Activated T-cell treated with anti-CD3 and anti-CD28 coated beads, Interleukin-2, amount 50 U/mL, for 48 hours (primary cell): ENCODE results near the gene GP2.

Source experiments
- DNase-seq, 2 experiments: peaks; one replicate each; pipeline ENCODE4 v3.0.0-alpha.2; 2020

The GP2 gene

GRCh38 chr16:20303012-20303411 is 24.3 kb downstream of the GP2 start:
- DNase-seq, result no peak

- DNase-seq, result no peak
Observed at GRCh38 chr16:20302389-20302788, 24.9 kb downstream of the GP2 start.

DNA sequence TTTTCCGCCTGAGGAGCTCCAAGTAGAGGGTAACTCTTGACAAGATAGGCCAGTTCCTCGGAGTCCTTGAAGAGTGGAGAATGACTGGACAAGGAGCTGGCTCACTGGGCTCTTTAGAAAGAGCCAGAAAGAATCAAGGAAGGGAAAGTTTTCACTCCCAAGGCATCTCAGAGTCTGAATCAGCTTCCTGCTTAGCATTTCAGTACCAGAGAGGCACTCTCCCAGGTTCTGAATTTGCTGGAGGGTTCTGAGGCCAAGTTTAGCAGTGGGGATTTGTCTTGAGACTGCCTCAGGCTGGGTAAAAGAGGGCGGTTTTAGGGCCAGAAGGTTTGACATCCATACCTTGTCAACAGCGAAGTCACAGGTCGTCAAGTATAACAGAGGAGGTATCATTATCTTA is 25.5 kb downstream of the GP2 start:
- DNase-seq, result no peak

DNA sequence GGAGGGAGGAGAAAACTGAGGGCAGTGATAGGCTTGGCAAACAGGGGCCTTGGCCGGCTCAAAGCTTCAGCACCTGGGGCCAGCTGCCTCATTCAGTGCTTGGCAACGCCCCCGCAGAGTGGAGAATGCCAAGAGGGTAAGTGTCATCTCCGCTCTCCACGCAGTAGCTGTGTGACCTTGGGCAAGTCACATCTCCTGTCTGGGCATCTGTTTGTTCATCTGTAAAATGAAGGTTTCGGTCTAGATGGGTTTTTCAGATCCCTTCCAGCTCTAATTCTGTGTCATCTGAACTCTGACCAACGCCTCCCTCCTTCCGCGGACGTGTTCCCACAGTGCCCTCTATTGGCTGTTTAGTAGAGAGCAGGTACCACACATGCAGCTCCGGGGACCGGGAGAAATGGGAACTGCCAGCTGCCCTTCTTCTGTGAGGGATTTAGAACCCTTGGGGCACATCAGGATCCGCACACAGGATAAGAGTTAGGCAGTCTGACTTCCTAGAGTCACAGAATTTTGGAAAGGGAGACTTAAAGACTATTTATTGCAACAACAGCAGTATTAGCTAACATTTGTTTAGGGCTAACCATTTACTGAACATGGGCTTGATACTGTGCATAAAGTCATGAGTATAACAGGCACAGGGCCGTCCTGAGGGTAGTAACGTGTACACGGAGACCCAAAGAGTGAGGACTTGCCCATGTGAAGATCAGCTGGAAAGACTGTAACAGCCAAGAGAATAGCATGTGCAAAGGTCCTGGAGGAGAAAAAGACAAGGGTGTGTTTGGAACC is 26.8 kb downstream of the GP2 start:
- DNase-seq, result peak; percentile 42 to 56

DNA sequence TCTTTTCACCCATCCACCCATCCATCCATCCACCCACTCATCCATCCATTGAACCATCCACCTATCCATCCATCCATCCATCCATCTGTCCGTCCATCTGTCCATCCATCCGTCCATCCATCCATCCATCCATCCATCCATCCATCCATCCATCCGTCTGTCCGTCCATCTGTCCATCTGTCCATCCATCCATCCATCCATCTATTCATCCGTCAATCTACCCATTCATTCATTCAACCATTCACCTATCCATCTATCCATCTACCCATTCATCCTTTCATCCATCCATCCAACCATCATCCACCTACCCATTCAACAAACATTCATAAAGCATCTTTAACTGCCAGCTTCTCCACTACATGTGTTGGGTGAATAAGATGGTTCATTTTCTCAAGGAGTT is 28.9 kb downstream of the GP2 start:
- DNase-seq, result no peak

GRCh38 chr16:20291208-20292206 is 35.8 kb downstream of the GP2 start:
- no peak for DNase-seq

DNA sequence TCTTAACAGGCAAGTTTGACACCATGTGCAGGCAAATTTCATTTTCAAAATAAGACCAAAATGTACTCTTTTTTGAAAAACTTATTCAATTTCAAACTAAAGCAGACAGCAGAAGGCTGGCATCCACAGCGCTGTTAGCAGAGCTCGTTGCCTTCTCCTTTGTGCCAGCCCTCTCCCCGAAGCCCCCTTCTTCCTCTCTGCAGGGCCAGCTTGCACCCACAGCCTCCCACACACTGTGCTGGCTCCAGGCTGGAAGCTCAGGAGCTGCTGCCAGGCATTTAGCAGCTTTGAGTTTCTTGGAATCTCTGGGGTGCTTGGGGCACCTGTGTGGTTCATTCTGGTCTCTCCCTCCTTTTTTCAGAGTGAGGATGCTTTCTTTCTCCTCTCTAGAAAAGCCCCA is 37.7 kb downstream of the GP2 start:
- no peak for DNase-seq

GRCh38 chr16:20285993-20286499 is 41.3 kb downstream of the GP2 start:
- DNase-seq, result no peak

DNA sequence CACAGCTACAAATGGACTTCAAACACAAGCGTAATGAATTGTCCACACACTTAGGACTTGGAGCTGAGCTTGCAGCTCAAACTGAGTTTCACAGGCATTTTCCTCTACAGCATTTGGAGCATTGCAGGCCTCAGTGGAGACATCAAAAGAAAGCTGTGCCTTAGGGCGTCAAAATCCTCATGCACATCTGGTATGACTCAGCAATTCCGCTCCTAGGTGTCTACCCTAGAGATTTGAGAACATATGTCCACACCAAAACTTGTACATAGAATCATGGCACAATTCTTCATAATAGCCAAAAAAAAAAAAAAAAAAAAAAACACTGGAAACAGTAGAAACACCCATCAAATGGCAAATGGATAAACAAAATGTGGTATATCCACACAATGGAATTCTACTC is 47.1 kb downstream of the GP2 start:
- DNase-seq, result no peak

DNA sequence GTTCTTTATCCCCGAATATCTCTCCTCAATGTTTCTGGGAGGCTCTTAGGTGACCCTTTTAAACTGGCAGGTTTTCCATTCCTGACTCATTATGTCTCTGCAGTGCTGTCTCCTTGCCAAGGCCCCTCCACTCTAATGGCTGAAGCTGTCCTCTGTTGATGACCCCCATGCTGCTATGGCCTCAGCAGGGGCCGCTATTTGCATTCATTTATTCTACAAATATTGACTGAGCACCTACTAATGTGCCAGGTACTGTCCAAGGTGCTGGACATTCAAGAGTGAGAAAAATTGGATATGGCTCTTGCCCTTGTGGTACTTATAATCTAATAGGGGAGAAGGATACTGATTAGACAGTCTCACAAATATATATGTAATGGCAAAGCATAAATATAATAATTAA is 55.4 kb downstream of the GP2 start:
- DNase-seq, result no peak

DNA sequence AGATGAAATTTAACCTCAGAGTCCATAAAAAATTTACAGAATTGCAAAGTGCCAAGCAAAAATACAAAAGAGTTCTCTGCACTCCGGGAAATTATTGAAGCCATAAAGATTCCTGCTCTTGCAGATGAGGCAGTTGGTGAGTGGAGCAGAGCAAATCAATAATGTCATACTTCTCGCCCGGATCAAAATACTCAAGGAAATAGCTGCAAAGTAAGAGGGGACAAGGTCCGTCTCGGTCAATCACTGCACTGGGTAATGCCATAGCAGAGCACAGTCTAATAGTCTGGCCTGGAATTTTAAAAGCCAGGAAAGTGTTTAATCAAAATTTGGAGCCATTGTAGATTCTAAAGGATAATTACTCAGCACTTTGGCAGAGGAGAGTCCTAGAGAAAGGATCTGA is 58.9 kb downstream of the GP2 start:
- DNase-seq, result no peak

GRCh38 chr16:20265019-20265418 is 62.3 kb downstream of the GP2 start:
- no peak for DNase-seq

DNA sequence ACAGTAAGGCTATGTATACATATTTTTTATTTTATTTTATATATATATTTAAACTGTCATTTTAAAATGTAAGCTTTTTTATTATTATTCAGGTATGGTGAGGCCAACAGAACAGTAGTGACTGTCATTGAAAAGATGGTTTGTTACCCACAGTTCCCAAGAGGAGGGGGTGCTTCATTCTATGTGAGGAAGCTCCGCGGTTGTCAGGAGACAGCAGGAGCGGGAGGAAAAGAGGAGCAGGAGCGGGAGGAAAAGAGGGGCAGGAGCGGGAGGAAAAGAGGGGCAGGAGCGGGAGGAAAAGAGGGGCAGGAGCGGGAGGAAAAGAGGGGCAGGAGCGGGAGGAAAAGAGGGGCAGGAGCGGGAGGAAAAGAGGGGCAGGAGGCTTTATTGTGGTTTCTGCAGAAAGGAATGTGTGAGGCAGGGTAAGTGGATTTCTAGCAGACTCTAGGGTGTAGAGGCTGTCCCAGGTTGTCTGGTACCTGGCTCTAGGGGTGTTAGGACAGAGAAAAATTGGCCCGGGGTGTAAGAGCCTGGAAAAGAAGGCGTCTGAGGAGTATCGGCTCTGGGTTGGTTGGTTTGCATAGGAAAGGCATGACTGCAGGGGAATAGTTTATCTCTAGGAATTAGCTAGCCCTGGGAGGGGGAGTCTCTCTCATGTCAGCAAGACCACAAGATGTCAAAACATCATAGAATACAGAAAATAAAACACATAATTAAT is 64.0 kb downstream of the GP2 start:
- no peak for DNase-seq

DNA sequence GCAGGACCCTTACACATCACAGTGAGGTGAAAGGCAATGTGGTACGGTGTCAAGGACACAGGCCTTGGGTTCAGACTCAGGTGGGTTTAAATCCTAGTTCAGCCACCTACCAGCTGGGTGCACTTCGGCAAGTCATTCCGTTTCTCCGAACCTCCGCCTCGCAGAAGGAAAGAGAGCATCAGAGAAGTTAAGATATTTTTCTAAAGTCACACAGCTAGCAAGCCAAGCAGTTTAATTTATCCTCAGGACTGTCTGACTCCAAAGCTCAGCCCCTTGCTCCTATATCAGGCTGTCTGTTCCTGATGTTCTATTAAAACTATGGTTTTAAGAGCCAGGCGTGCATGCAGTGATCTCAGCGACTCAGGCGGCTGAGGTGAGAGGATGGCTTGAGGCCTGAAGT is 65.1 kb downstream of the GP2 start:
- DNase-seq, result no peak

- no peak for DNase-seq
Observed at GRCh38 chr16:20260215-20261009, 66.9 kb downstream of the GP2 start.
